ENCODE data around the gene AIPL1. TPM values are rescaled to one million over a fixed set of nuclear protein-coding genes. Genes with fewer than 3 reads are reported as not detected.
"Not testable (repeated sequence)": the region's sequence is repeated elsewhere in the genome, so short reads cannot be mapped to it uniquely, and the experiment has no call there.

Gene AIPL1, protein sequence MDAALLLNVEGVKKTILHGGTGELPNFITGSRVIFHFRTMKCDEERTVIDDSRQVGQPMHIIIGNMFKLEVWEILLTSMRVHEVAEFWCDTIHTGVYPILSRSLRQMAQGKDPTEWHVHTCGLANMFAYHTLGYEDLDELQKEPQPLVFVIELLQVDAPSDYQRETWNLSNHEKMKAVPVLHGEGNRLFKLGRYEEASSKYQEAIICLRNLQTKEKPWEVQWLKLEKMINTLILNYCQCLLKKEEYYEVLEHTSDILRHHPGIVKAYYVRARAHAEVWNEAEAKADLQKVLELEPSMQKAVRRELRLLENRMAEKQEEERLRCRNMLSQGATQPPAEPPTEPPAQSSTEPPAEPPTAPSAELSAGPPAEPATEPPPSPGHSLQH
- total RNA-seq: not detected

DNA sequence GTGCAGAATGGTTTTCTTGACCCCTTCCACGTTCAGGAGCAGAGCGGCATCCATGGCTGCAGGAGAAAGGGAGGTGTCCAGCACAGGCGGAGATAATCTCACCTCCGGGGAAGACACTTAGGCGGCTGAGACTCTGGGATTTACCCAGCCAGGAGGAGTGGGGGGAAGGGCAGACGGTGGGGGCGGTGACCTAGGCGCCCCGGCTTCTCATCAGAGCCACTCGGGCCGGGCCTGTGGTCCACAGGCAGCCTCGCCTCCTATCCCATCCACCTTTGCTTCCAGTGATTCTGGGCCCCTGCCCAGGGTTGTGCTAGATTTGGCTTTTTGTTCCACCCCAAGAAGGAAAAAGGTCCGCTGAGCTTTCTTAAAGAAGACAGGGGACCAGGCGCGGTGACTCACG, at the start of gene AIPL1:
AIPL1 (minus strand) TSS at position 71 of the 400 bp plus-strand sequence; CDS start at position 54, 17 bp downstream.
- Histone ChIP-seq H3K27me3 (replicated peaks; ENCODE audit: insufficient read depth) (no peaks in the 10 kb centered on the region), H3K27ac (no peak within 1 kb of the TSS), H3K9me3 (peaks cover 3% of the 10 kb centered on the region), H3K4me3 (no peak within 1 kb of the TSS), H3K36me3 (no peaks in the 10 kb centered on the region), H3K4me1 (ENCODE audit: control insufficient read depth in 1 of 2, low read depth in 2 of 2) (no peaks in the 10 kb centered on the region)
- DNase-seq (ENCODE audit: low spot score) (no peak), ATAC-seq (ENCODE audit: insufficient number of reproducible peaks, low FRiP score, low read depth) (no peak)
- TF ChIP-seq, protein P1, sequence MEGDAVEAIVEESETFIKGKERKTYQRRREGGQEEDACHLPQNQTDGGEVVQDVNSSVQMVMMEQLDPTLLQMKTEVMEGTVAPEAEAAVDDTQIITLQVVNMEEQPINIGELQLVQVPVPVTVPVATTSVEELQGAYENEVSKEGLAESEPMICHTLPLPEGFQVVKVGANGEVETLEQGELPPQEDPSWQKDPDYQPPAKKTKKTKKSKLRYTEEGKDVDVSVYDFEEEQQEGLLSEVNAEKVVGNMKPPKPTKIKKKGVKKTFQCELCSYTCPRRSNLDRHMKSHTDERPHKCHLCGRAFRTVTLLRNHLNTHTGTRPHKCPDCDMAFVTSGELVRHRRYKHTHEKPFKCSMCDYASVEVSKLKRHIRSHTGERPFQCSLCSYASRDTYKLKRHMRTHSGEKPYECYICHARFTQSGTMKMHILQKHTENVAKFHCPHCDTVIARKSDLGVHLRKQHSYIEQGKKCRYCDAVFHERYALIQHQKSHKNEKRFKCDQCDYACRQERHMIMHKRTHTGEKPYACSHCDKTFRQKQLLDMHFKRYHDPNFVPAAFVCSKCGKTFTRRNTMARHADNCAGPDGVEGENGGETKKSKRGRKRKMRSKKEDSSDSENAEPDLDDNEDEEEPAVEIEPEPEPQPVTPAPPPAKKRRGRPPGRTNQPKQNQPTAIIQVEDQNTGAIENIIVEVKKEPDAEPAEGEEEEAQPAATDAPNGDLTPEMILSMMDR (IDR thresholded peaks at IDR 0.05): no peak

DNA sequence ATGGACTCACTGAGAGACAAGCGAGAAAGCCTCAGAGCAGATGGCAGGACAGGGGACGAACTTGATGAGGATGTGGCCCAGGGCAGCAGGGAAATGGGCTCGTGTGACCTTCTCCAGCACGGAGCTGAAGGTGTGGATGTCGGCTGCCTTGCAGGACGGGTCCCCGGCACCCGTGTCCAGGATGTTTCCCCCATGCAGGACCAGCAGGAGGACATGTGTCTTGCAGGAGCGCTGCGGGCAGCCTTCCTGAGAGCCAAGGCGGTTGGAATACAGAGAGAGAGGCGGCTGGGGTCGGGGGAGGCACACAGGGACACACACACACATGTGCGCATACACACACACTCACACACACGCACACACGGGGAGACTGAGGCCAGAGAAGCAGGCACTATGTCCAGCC, 48.6 kb upstream of the AIPL1 start:
- TF ChIP-seq, protein P1 (IDR thresholded peaks at IDR 0.05): no peak
- Histone ChIP-seq H3K27ac (no peak overlapping the region), H3K27me3 (replicated peaks; ENCODE audit: insufficient read depth) (no peaks in the 10 kb centered on the region), H3K4me1 (ENCODE audit: control insufficient read depth in 1 of 2, low read depth in 2 of 2) (no peaks in the 10 kb centered on the region), H3K4me3 (no peak overlapping the region), H3K9me3 (no peaks in the 10 kb centered on the region), H3K36me3 (no peaks in the 10 kb centered on the region)
- no peak for ATAC-seq (ENCODE audit: insufficient number of reproducible peaks, low FRiP score, low read depth)
- no peak for DNase-seq (ENCODE audit: low spot score)

DNA sequence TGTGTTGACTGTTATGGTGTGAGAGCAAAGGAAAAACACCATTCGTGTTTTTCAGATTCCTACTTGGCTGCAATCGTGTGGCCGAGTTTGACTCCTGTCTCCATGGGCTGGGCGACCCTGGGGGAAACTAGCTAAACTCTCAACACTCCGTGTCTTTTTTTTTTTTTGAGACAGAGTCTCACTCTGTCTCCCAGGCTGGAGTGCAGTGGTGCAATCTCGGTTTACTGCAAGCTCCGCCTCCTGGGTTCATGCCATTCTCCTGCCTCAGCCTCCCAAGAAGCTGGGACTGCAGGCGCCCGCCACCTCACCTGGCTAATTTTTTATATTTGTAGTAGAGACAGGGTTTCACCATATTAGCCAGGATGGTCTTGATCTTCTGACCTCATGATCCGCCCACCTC, 47.9 kb upstream of the AIPL1 start:
- H3K27me3 ChIP-seq (replicated peaks; ENCODE audit: insufficient read depth); ATAC-seq (ENCODE audit: insufficient number of reproducible peaks, low FRiP score, low read depth); H3K4me1 ChIP-seq (ENCODE audit: control insufficient read depth in 1 of 2, low read depth in 2 of 2); DNase-seq (ENCODE audit: low spot score); H3K27ac ChIP-seq; H3K36me3 ChIP-seq; H3K4me3 ChIP-seq; H3K9me3 ChIP-seq: not testable (repeated sequence)

DNA sequence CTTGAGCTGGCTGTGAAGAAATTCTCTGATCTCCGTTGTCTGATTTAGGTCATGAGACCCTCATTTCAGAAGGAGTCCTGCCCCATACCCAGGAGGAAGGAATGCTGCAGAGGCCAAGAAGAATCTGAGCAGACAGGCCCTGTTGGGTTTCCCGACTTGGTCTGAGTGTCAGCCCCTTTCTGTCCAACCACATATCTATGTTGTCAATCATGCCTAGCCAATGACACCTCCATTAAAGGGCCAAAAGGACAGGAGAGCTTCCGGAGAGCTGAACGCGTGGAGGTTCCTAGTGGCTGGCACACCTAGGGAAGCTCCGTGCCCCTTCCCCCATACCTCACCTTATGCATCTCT, 47.2 kb upstream of the AIPL1 start:
- DNase-seq (ENCODE audit: low spot score) (no peak), ATAC-seq (ENCODE audit: insufficient number of reproducible peaks, low FRiP score, low read depth) (no peak)
- no peaks in the 10 kb centered on the region for H3K27me3 ChIP-seq (replicated peaks; ENCODE audit: insufficient read depth)
- no peak overlapping the region for H3K4me3 ChIP-seq
- no peaks in the 10 kb centered on the region for H3K9me3 ChIP-seq
- H3K27ac ChIP-seq: no peak overlapping the region
- TF ChIP-seq, protein P1 (IDR thresholded peaks at IDR 0.05): no peak
- H3K36me3 ChIP-seq: no peaks in the 10 kb centered on the region
- no peaks in the 10 kb centered on the region for H3K4me1 ChIP-seq (ENCODE audit: control insufficient read depth in 1 of 2, low read depth in 2 of 2)

DNA sequence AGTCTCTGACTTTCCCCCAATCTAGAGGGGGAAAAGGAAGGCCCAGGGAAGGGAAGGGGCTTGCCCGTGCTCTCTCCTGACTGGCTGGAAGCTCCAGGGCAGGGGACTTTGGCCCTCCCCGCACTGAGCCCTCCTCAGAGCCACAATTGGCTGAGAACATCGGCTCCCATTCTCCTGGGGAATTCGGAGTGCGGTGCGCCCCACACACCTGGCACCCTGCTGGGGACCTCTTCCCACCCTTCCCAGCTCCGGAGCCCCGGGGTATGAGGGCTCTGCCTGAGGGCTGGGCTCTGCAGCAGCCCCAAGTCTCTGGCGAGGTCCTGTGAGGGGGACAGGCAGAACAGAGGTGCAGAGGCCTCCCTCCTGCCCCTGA, 45.4 kb upstream of the AIPL1 start:
- ATAC-seq (ENCODE audit: insufficient number of reproducible peaks, low FRiP score, low read depth) (no peak), DNase-seq (ENCODE audit: low spot score) (no peak)
- no peaks in the 10 kb centered on the region for H3K36me3 ChIP-seq
- H3K27ac ChIP-seq: no peak overlapping the region
- TF ChIP-seq, protein P1 (IDR thresholded peaks at IDR 0.05): no peak
- no peaks in the 10 kb centered on the region for H3K4me1 ChIP-seq (ENCODE audit: control insufficient read depth in 1 of 2, low read depth in 2 of 2)
- H3K4me3 ChIP-seq: no peak overlapping the region
- H3K27me3 ChIP-seq (replicated peaks; ENCODE audit: insufficient read depth): no peaks in the 10 kb centered on the region
- no peaks in the 10 kb centered on the region for H3K9me3 ChIP-seq

Measured in thoracic aorta (tissue), 2 donors.